NK-92 treated with Interleukin-12 subunit alpha and Interleukin-12 subunit beta, amount 100 ng/mL, for 24 hours (cell line): ENCODE results near the gene FBXO39.
"Not testable (repeated sequence)": the region's sequence is repeated elsewhere in the genome, so short reads cannot be mapped to it uniquely, and the experiment has no call there.

Source experiments
- DNase-seq: peaks from one replicate; lab custom pipeline; 2025; lab: John Stamatoyannopoulos, UW

The FBXO39 gene

GRCh38 chr17:6775871-6776405 lies at the start of gene FBXO39:
Gene FBXO39 (plus strand): TSS chr17:6776215. CDS start chr17:6779869, 3,654 bp downstream.
- DNase-seq, result no peak

GRCh38 chr17:6729531-6729930 lies 46.5 kb upstream of the FBXO39 start:
- DNase-seq, result no peak

- DNase-seq, result not testable (repeated sequence)
Observed at GRCh38 chr17:6746665-6747064, 29.4 kb upstream of the FBXO39 start.

- DNase-seq, result no peak
Observed at GRCh38 chr17:6748617-6749016, 27.4 kb upstream of the FBXO39 start.

- DNase-seq, result no peak
Observed at GRCh38 chr17:6749519-6749918, 26.5 kb upstream of the FBXO39 start.

- no peak for DNase-seq
Observed at GRCh38 chr17:6752068-6752909, 23.7 kb upstream of the FBXO39 start.

- no peak for DNase-seq
Observed at GRCh38 chr17:6753006-6753445, 23.0 kb upstream of the FBXO39 start.

- no peak for DNase-seq
Observed at GRCh38 chr17:6753546-6753945, 22.5 kb upstream of the FBXO39 start.

- DNase-seq, result no peak
Observed at GRCh38 chr17:6755281-6755680, 20.7 kb upstream of the FBXO39 start.

GRCh38 chr17:6755731-6756184 lies 20.3 kb upstream of the FBXO39 start, which contains the start of gene XAF1:
Gene XAF1 (plus strand): TSS chr17:6756046. CDS start chr17:6756079, 33 bp downstream.
- DNase-seq, result peak; percentile 5

GRCh38 chr17:6756425-6757031 lies 19.5 kb upstream of the FBXO39 start:
- no peak for DNase-seq

GRCh38 chr17:6757747-6758146 lies 18.3 kb upstream of the FBXO39 start:
- no peak for DNase-seq

- DNase-seq, result no peak
Observed at GRCh38 chr17:6761779-6762178, 14.2 kb upstream of the FBXO39 start.

GRCh38 chr17:6768447-6768846 lies 7.6 kb upstream of the FBXO39 start:
- DNase-seq, result no peak

- no peak for DNase-seq
Observed at GRCh38 chr17:6772016-6772415, 4.0 kb upstream of the FBXO39 start.

- not testable (repeated sequence) for DNase-seq
Observed at GRCh38 chr17:6774906-6775305, 1.1 kb upstream of the FBXO39 start.

GRCh38 chr17:6779411-6779810 lies 3.4 kb downstream of the FBXO39 start:
- no peak for DNase-seq

GRCh38 chr17:6780001-6780400 lies 4.0 kb downstream of the FBXO39 start:
- DNase-seq, result no peak

- no peak for DNase-seq
Observed at GRCh38 chr17:6780886-6781285, 4.9 kb downstream of the FBXO39 start.

- no peak for DNase-seq
Observed at GRCh38 chr17:6782244-6782643, 6.2 kb downstream of the FBXO39 start.

GRCh38 chr17:6786618-6787017 lies 10.6 kb downstream of the FBXO39 start:
- no peak for DNase-seq

- DNase-seq, result no peak
Observed at GRCh38 chr17:6787081-6787693, 11.2 kb downstream of the FBXO39 start.

GRCh38 chr17:6789146-6789545 lies 13.1 kb downstream of the FBXO39 start:
- DNase-seq, result no peak
